Endodermal cell (in vitro differentiated cells): ENCODE data around the gene DCUN1D3. TPM values are rescaled to one million over a fixed set of nuclear protein-coding genes. Genes with fewer than 3 reads are reported as not detected.

ENCODE experiments used
- DNase-seq: peaks from one replicate; pipeline ENCODE4 v3.0.0-alpha.2; 2017
- H3K27ac ChIP-seq: 2 replicates; pipeline ENCODE4 v1.5.1; 2013; ENCODE audit warnings: mild to moderate bottlenecking, low read depth, low read length, moderate library complexity
- H3K27me3 ChIP-seq: 2 replicates; pipeline ENCODE4 v1.6.1; 2013; ENCODE audit warnings: mild to moderate bottlenecking, low read length, moderate library complexity; ENCODE audit not compliant: insufficient read depth, control insufficient read depth, poor library complexity, severe bottlenecking
- H3K36me3 ChIP-seq: 2 replicates; pipeline ENCODE4 v1.7.0; 2013; ENCODE audit warnings: mild to moderate bottlenecking, low read length, moderate library complexity; ENCODE audit not compliant: control insufficient read depth, insufficient read depth
- H3K4me1 ChIP-seq: one replicate; pipeline ENCODE4 v1.7.0; 2013; ENCODE audit warnings: low read length; ENCODE audit not compliant: control insufficient read depth, insufficient read depth
- H3K4me3 ChIP-seq: 2 replicates; pipeline ENCODE4 v1.5.1; 2013; ENCODE audit warnings: mild to moderate bottlenecking, low read length, moderate library complexity
- H3K9ac ChIP-seq: 2 replicates; pipeline ENCODE4 v1.6.1; 2013; ENCODE audit warnings: mild to moderate bottlenecking, low read length, moderate library complexity; ENCODE audit not compliant: poor library complexity, severe bottlenecking; ENCODE audit errors: extremely low read depth
- H3K9me3 ChIP-seq: 2 replicates; pipeline ENCODE4 v1.6.1; 2013; ENCODE audit warnings: mild to moderate bottlenecking, low read length, moderate library complexity; ENCODE audit not compliant: control insufficient read depth
- H3K27ac Mint-ChIP-seq: 2 replicates; pipeline ENCODE4 v1.8.0; 2020; ENCODE audit warnings: mixed read lengths
- H3K27me3 Mint-ChIP-seq: 2 replicates; pipeline ENCODE4 v1.8.0; 2021; ENCODE audit warnings: mild to moderate bottlenecking, mixed read lengths; ENCODE audit not compliant: insufficient read depth
- H3K36me3 Mint-ChIP-seq: 2 replicates; pipeline ENCODE4 v1.8.0; 2020; ENCODE audit warnings: low read depth, mixed read lengths
- H3K4me1 Mint-ChIP-seq: 2 replicates; pipeline ENCODE4 v1.8.0; 2020; ENCODE audit warnings: mixed read lengths
- H3K4me3 Mint-ChIP-seq: 2 replicates; pipeline ENCODE4 v1.8.0; 2020; ENCODE audit warnings: mild to moderate bottlenecking, moderate library complexity, mixed read lengths
- H3K9me3 Mint-ChIP-seq: 2 replicates; pipeline ENCODE4 v1.8.0; 2020; ENCODE audit warnings: mild to moderate bottlenecking, mixed read lengths
- WGBS, 2 experiments: methylation state at CpG; one replicate each; pipeline versions ENCODE4 v1.1.5 to v1.1.7; 2013; ENCODE audit warnings: missing lambda C conversion rate in 2 of 2, mixed read lengths in 1 of 2; ENCODE audit not compliant: insufficient coverage in 1 of 2, insufficient read length in 1 of 2; 5-methylcytosine and 5-hydroxymethylcytosine counted together
- total RNA-seq, 2 donors: library from RNA; stranded (reverse); fragmentation: NEBNext Ultra II Directional in 1 of 2; extraction: Animal tissue kit (Norgen Biotek cat#: 25700) in 1 of 2; gene quantifications; 2 replicates in 1 of 2; 3 replicates in 1 of 2; pipeline ENCODE4 v1.2.1, GENCODE V29; 2021
- TF ChIP-seq, protein P1 (sequence below): fragments of 200-600 bp; sonication (generic); conservative IDR thresholded peaks from 2 replicates; pipeline ENCODE4 v1.5.0; 2021; ENCODE audit warnings: antibody characterized with exemption, mild to moderate bottlenecking

DCUN1D3 gene
- total RNA-seq, 2 donors from 2014 or later = 21.3 to 22.7 TPM

DNA sequence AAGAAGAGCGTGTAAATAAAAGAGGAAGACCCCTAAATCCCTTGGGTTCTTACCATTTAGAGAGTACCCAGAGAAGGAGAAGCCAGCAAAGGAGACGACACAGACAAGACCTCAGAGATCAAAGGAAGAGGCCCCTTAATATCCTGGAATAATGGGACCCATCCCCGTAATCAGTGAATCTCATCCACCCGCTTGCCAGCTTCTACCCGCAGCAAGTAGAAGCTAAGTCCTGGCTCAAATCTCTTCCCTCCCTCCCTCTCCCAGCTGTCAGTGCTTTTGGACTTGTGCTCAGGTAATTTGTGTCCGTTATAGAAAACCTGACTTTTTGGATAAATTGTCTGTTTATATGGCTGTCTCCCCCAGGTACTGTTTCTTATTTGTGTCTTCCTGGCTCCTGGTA, 2.3 kb upstream of the DCUN1D3 start:
- Mint-ChIP-seq H3K9me3 (no peaks in the 10 kb centered on the region), H3K27ac (no peak overlapping the region), H3K36me3 (peaks cover 8% of the 10 kb centered on the region), H3K4me3 (peak overlapping the region; percentile 78), H3K27me3 (no peaks in the 10 kb centered on the region), H3K4me1 (peaks cover 34% of the 10 kb centered on the region)
- H3K4me1 ChIP-seq = peaks cover 5% of the 10 kb centered on the region
- no peaks in the 10 kb centered on the region for H3K9me3 ChIP-seq
- peak overlapping the region; percentile 86 for H3K4me3 ChIP-seq
- peaks cover 3% of the 10 kb centered on the region for H3K36me3 ChIP-seq
- DNase-seq = no peak
- H3K27me3 ChIP-seq = no peaks in the 10 kb centered on the region
- no peak overlapping the region for H3K27ac ChIP-seq
- WGBS, 2 experiments = 94 to 97% methylated on average over 5 to 6 of the region's 6 CpGs
- TF ChIP-seq, protein P1, sequence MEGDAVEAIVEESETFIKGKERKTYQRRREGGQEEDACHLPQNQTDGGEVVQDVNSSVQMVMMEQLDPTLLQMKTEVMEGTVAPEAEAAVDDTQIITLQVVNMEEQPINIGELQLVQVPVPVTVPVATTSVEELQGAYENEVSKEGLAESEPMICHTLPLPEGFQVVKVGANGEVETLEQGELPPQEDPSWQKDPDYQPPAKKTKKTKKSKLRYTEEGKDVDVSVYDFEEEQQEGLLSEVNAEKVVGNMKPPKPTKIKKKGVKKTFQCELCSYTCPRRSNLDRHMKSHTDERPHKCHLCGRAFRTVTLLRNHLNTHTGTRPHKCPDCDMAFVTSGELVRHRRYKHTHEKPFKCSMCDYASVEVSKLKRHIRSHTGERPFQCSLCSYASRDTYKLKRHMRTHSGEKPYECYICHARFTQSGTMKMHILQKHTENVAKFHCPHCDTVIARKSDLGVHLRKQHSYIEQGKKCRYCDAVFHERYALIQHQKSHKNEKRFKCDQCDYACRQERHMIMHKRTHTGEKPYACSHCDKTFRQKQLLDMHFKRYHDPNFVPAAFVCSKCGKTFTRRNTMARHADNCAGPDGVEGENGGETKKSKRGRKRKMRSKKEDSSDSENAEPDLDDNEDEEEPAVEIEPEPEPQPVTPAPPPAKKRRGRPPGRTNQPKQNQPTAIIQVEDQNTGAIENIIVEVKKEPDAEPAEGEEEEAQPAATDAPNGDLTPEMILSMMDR = no peak
- H3K9ac ChIP-seq = no peak overlapping the region

DNA sequence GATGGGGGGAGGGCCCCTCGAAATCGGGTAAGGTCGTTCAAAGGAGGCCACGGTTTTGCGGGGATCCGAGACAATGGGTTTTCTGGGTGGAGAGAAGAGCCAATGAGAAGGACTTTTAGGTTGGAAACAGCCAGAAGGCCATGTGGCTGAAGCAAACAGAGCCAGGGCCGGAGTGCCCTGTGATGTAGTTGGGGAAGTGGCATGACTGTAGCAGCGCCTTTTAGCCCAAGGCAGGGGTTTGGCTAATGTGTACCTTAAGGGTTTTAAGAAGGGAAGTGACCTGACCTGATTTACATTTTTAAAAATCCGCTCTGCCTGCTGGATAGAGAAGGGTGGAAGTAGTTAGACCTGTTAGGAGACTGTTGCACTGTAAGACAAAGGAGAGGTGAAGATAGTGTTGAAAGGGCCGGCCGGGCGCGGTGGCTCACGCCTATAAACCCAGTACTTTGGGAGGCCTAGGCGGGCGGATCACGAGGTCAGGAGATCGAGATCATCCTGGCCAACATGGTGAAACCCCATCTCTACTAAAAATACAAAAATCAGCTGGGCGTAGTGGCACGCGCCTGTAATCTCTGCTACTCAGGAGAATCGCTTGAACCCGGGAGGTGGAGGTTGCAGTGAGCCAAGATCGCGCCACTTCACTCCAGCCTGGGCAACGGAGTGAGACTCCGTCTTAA, 1.4 kb upstream of the DCUN1D3 start:
- no peaks in the 10 kb centered on the region for H3K27me3 Mint-ChIP-seq
- no peaks in the 10 kb centered on the region for H3K9me3 Mint-ChIP-seq
- peaks cover 5% of the 10 kb centered on the region for H3K4me1 ChIP-seq
- 54 to 66% methylated on average over 11 to 27 of the region's 27 CpGs for WGBS, 2 experiments
- H3K4me1 Mint-ChIP-seq = peaks cover 34% of the 10 kb centered on the region
- no peaks in the 10 kb centered on the region for H3K9me3 ChIP-seq
- TF ChIP-seq, protein P1 = no peak
- peak overlapping the region; percentile 97 for H3K27ac ChIP-seq
- peaks cover 17% of the 10 kb centered on the region for H3K36me3 Mint-ChIP-seq
- peak; percentile 75 for DNase-seq
- H3K27ac Mint-ChIP-seq = peak overlapping the region; percentile 97
- peak overlapping the region; percentile 86 for H3K4me3 ChIP-seq
- H3K27me3 ChIP-seq = no peaks in the 10 kb centered on the region
- peak overlapping the region; percentile 78 for H3K4me3 Mint-ChIP-seq
- H3K9ac ChIP-seq = peak overlapping the region; percentile 72
- peaks cover 12% of the 10 kb centered on the region for H3K36me3 ChIP-seq

DNA sequence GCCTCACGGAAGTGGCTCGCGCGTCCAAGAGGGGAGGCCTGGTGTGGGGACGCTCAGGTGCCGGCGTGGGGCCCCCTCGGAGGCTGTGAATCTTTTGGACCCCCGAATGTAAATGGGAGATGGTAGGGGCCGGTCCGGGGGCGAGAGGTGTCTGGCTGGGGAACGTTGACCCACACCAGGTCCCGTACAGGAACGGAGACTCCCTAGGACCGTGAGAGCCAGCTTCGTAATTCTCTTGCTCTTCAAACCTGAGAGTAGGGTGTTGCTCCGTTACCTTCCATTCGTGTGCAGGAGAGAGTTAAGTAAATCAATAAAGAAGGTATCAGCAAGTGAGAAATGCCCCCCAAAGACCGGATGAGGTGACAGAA, 894 bp upstream of the DCUN1D3 start:
- H3K9ac ChIP-seq = peak overlapping the region; percentile 72
- Mint-ChIP-seq H3K27ac (peak overlapping the region; percentile 97), H3K4me3 (peak overlapping the region; percentile 78), H3K27me3 (no peaks in the 10 kb centered on the region), H3K4me1 (peaks cover 34% of the 10 kb centered on the region), H3K36me3 (peaks cover 18% of the 10 kb centered on the region), H3K9me3 (no peaks in the 10 kb centered on the region)
- no peaks in the 10 kb centered on the region for H3K9me3 ChIP-seq
- no peaks in the 10 kb centered on the region for H3K27me3 ChIP-seq
- H3K4me1 ChIP-seq = peaks cover 5% of the 10 kb centered on the region
- H3K4me3 ChIP-seq = peak overlapping the region; percentile 86
- peak overlapping the region; percentile 97 for H3K27ac ChIP-seq
- WGBS, 2 experiments = 0% methylated on average over 9 to 20 of the region's 20 CpGs
- peaks cover 17% of the 10 kb centered on the region for H3K36me3 ChIP-seq
- no peak for DNase-seq
- TF ChIP-seq, protein P1 = no peak
